Sigmoid colon (tissue), 7 donors: ENCODE results near the gene PDE4D. TPM values are rescaled to one million over a fixed set of nuclear protein-coding genes. Genes with fewer than 3 reads are reported as not detected.

Experiments used
- DNase-seq: peaks from one replicate; pipeline ENCODE4 v3.0.0-alpha.2; 2019
- H3K27ac ChIP-seq, 4 donors: fragments of 200-600 bp; sonication (generic); one replicate each; pipeline ENCODE4 v1.5.1; 2016 to 2019; ENCODE audit warnings: mild to moderate bottlenecking in 1 of 4
- H3K27me3 ChIP-seq, 3 donors: fragments of 200-600 bp; sonication (generic); one replicate each; pipeline ENCODE4 v1.5.1; 2019; ENCODE audit warnings: mild to moderate bottlenecking in 1 of 3
- H3K36me3 ChIP-seq, 4 donors: fragments of 200-600 bp; sonication (generic); one replicate each; pipeline ENCODE4 v1.5.1; 2016 to 2019
- H3K4me1 ChIP-seq, 4 donors: fragments of 200-600 bp; sonication (generic); one replicate each; pipeline ENCODE4 v1.5.1; 2017 to 2019
- H3K4me3 ChIP-seq, 4 donors: fragments of 200-600 bp; sonication (generic); one replicate each; pipeline ENCODE4 v1.5.1; 2017 to 2019; ENCODE audit warnings: mild to moderate bottlenecking in 2 of 4, moderate library complexity in 1 of 4
- H3K9me3 ChIP-seq, 4 donors: fragments of 200-600 bp in 3 of 4; sonication (generic) in 3 of 4; one replicate each; pipeline versions ENCODE4 v1.5.1 to v1.6.1; 2013 to 2019
- EP300 ChIP-seq, 4 donors: sonication (generic); formaldehyde crosslinking; IDR thresholded peaks; one replicate each; pipeline ENCODE4 v1.6.1; 2017; ENCODE audit warnings: antibody characterized with exemption in 4 of 4
- POLR2A ChIP-seq, 2 donors: fragments of 450-650 bp; IDR thresholded peaks; one replicate each; pipeline ENCODE4 v1.6.1; 2016; ENCODE audit warnings: antibody characterized with exemption in 2 of 2, mild to moderate bottlenecking in 2 of 2, moderate library complexity in 2 of 2
- POLR2AphosphoS5 ChIP-seq, 4 donors: sonication (generic); formaldehyde crosslinking; IDR thresholded peaks; one replicate each; pipeline ENCODE4 v1.6.1; 2017; ENCODE audit warnings: antibody characterized with exemption in 4 of 4
- WGBS, 2 donors: extraction: QIAGEN DNeasy Blood & Tissue Kit; methylation state at CpG; one replicate each; pipeline ENCODE4 v1.1.7; 2013; 5-methylcytosine and 5-hydroxymethylcytosine counted together
- intact Hi-C: fragments of 100-400 bp; cut with DNase I; formaldehyde crosslinking; loops from one replicate; pipeline ENCODE4 v1.15.1; 2023
- polyA plus RNA-seq, 3 donors: library from polyadenylated mRNA; stranded (reverse); fragments of 200-250 nt; gene quantifications; one replicate each; pipeline ENCODE4 v1.2.3, GENCODE V29; 2013
- total RNA-seq, 4 donors: library from RNA; depleted of rRNA; stranded (reverse); fragments of >200 nt; gene quantifications; one replicate each; pipeline ENCODE4 v1.1.0, GENCODE V29; 2016
- TF ChIP-seq, protein P1 (sequence below), 4 experiments: fragments of 450-650 bp in 3 of 4; fragments of 200-600 bp in 1 of 4; IDR thresholded peaks; one replicate each; pipeline ENCODE4 v1.5.1; 2016 to 2019; ENCODE audit warnings: antibody characterized with exemption in 4 of 4, mild to moderate bottlenecking in 3 of 4, moderate library complexity in 2 of 4
- donor health status: healthy with polysubstance abuse.
- donor health status: Bipolar disorder and iron deficiency.
- donor health status: healthy.

PDE4D gene
- total and polyA plus RNA-seq, 7 donors, result 6.0 to 289 (median 169) TPM

DNA sequence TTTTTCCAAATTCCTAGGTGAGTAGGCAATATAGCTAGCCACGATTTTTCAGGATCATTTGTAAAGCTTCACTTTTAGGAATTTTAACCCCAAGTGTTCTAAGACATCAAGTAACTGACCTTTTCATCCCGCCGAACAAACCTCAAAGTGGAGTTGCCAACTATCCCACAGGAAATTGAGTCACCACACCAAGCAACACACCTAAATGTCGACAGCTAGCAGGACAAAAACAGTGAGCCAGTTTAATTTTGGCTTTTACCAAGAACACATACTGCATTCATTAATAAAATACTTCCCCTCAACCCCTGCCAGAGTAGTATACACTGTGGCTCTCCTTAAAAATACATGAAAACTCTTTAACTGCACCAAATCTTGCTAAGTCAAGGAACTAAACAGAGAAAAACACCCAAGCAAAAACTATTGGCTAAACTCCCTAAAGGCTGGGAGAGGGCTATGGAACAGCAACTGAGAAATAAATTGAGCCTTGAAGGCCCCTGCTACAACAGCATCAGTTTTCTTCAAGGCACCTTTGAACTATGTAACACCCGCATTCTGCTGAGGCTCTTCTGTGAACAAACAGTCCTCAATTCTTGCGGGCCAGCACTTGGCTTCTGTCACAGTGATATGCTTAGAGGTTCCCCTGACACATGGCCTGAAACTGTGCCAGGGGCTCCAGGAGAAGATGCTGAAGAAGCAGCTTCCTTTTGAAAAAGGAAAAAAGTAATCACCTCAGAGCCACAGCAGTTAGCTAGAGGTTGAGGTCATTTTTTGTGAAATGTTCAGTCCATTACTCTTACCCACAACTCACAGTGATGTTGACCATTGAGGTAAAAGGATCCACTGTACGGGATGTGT lies 851.1 kb downstream of the PDE4D start:
- H3K27me3 ChIP-seq, result no peaks in the 10 kb centered on the region
- DNase-seq, result peak; percentile 85
- TF ChIP-seq, protein P1, sequence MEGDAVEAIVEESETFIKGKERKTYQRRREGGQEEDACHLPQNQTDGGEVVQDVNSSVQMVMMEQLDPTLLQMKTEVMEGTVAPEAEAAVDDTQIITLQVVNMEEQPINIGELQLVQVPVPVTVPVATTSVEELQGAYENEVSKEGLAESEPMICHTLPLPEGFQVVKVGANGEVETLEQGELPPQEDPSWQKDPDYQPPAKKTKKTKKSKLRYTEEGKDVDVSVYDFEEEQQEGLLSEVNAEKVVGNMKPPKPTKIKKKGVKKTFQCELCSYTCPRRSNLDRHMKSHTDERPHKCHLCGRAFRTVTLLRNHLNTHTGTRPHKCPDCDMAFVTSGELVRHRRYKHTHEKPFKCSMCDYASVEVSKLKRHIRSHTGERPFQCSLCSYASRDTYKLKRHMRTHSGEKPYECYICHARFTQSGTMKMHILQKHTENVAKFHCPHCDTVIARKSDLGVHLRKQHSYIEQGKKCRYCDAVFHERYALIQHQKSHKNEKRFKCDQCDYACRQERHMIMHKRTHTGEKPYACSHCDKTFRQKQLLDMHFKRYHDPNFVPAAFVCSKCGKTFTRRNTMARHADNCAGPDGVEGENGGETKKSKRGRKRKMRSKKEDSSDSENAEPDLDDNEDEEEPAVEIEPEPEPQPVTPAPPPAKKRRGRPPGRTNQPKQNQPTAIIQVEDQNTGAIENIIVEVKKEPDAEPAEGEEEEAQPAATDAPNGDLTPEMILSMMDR (IDR thresholded peaks at IDR 0.05), result no peak
- TF ChIP-seq EP300 (IDR thresholded peaks at IDR 0.05), result no peak
- no peak for TF ChIP-seq POLR2AphosphoS5 (IDR thresholded peaks at IDR 0.05)
- no peak for TF ChIP-seq POLR2A (IDR thresholded peaks at IDR 0.05)
- no peaks in the 10 kb centered on the region for H3K36me3 ChIP-seq
- intact Hi-C loops, result no loop called here
- WGBS, 2 donors, result 67 to 76% methylated on average over 7 of the region's 7 CpGs
- peaks cover 0 to 45% (median 38%) of the 10 kb centered on the region in 4 donors for H3K4me1 ChIP-seq
- no peak overlapping the region for H3K4me3 ChIP-seq
- H3K9me3 ChIP-seq, result no peaks in the 10 kb centered on the region
- peak overlapping the region; percentile 33 to 91 (median 70) for H3K27ac ChIP-seq

DNA sequence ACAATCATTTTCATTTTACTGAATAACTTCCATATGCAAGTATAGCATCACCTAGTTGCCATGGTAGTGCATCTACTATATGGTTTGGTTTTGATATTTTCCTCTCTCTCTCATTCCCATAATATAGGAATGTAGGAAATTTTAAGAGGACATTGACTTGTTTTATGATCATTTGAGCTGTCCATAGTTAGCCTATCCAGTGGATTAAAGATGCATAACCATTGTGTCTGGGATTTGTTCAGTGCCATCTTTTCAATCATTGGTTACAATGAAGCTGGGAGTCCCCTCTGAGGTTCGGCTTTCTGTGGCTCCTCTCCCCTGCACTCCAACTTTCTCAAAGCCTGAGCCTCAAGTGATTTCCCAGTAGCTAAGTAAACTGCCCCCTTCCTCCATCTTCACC lies 852.2 kb downstream of the PDE4D start:
- Histone ChIP-seq H3K4me3 (no peak overlapping the region), H3K36me3 (no peaks in the 10 kb centered on the region), H3K27ac (peak overlapping the region in 3 of 4 donors; percentile 50 to 91 (median 89)), H3K9me3 (no peaks in the 10 kb centered on the region), H3K4me1 (peaks cover 0 to 55% (median 48%) of the 10 kb centered on the region in 4 donors), H3K27me3 (no peaks in the 10 kb centered on the region)
- TF ChIP-seq EP300 (IDR thresholded peaks at IDR 0.05), result no peak
- no peak for TF ChIP-seq POLR2A (IDR thresholded peaks at IDR 0.05)
- no peak for TF ChIP-seq POLR2AphosphoS5 (IDR thresholded peaks at IDR 0.05)
- TF ChIP-seq, protein P1 (IDR thresholded peaks at IDR 0.05), result no peak
- 86 to 89% methylated on average over 1 of the region's 1 CpG for whole genome bisulfite sequencing, 2 donors
- intact Hi-C loops, result no loop called here
- DNase-seq, result no peak

DNA sequence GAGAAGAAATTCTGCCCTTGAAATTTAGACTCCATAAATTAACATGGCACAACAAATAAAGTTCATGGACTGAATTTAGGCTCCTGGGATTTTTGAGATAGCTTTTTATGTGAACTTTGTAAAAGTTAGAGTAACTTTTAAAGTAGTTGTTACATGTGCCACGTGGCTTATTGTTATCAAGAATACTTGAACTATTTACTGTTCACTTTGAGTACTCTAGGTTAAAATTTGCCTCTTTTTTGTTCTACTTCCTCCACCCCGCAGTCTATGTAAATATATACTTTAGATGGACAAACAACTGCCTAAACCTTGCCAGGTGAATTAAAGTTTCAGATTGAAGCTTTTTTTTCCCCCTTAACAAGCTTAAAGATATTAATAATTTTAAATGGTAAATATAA lies 852.7 kb downstream of the PDE4D start:
- peak overlapping the region; percentile 79 to 91 (median 86) for H3K27ac ChIP-seq
- intact Hi-C loops, result loop anchor here (1.0 kb wide), 1 partner anchor 86 kb away; no protein-coding TSS in a partner anchor
- H3K9me3 ChIP-seq, result no peaks in the 10 kb centered on the region
- no peaks in the 10 kb centered on the region for H3K27me3 ChIP-seq
- no peak for DNase-seq
- WGBS, 2 donors, result 9 to 39% methylated on average over 2 of the region's 2 CpGs
- H3K4me1 ChIP-seq, result peaks cover 0 to 61% (median 52%) of the 10 kb centered on the region in 4 donors
- H3K36me3 ChIP-seq, result no peaks in the 10 kb centered on the region
- H3K4me3 ChIP-seq, result no peak overlapping the region
- no peak for TF ChIP-seq EP300 (IDR thresholded peaks at IDR 0.05)
- TF ChIP-seq POLR2AphosphoS5 (IDR thresholded peaks at IDR 0.05), result no peak

DNA sequence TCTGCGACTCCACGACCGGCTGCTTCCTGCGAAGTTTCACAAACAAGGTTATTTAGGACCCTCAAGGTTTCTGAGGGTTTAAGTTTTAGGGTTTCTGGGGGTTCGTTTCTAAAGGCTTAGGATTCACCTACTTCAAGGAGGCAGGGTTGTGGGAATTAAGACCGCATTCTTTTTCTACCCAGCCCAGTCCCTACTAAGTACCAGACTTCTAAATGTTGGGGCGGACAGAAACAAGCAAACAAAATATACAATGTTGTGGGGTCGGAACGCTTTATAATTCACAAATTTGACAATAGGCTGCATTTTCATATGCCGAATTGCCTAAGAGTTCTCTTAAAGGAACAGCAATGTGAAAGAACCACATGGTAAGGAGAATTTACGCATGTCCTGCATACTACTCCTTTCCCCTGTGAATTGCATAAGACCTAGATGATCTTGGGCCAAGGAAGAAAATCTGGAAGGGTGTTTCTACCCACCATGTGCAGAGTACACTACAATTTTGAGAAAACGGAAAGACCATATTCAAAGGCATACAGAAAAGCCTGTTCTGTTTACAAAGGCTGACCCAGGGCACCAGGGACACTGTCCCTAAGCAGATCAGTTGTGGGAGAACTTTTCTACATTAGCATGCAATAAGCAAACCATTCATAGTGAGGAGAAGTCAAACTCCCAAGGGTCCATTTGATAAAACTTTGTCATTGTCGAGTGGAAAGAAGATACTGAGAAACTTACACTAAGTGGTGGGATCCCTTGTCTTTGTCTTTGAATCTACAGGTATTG lies 853.3 kb downstream of the PDE4D start:
- Histone ChIP-seq H3K9me3 (no peaks in the 10 kb centered on the region), H3K27me3 (no peaks in the 10 kb centered on the region), H3K36me3 (no peaks in the 10 kb centered on the region), H3K4me1 (peaks cover 0 to 67% (median 56%) of the 10 kb centered on the region in 4 donors), H3K27ac (peak overlapping the region; percentile 79 to 91 (median 86)), H3K4me3 (peak overlapping the region; percentile 49 to 75 (median 66))
- intact Hi-C loops, result loop anchor here (1.0 kb wide), 1 partner anchor 87 kb away; no protein-coding TSS in a partner anchor
- DNase-seq, result no peak
- peak in 1 of 4 donors; percentile 36 for TF ChIP-seq EP300 (IDR thresholded peaks at IDR 0.05)
- no peak for TF ChIP-seq POLR2A (IDR thresholded peaks at IDR 0.05)
- TF ChIP-seq POLR2AphosphoS5 (IDR thresholded peaks at IDR 0.05), result peak; percentile 39 to 69 (median 52)
- WGBS, 2 donors, result 18 to 28% methylated on average over 13 of the region's 13 CpGs

DNA sequence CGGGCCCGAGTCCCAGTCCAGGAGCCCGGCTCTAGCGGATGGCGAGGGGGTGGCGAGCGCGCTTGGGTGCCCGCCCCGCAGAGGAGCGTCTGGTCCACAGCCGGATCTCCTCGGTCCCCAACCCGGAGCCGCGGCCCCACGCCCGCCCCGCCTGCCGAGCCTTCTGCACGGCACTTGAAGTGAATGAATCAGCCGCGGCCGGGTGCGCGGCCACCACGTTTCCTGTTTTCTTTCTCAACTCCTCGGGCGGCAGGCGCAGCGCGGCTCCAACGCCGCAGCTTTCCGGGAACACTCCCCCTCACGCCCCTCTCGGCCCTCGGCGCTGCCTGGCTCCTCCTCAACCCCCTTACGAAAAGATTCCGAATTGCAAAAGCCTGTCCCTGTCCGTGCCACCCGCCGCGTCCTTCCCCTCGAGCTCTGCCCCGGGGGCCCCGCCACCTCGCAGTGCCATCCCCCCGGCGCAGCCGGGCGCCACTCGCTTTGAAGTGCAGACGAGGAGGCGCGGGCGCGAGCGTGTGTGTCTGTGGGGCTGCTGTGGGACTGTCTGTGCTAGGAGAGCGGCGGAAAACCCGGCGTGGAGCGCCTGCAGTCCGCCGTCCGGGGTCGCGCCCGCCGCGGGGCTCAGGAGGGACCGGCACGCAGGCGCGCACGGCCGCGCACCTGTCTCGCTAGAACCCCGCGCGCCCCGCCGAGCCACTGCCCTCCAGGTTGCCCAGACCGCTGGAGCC lies 854.1 kb downstream of the PDE4D start:
- Histone ChIP-seq H3K9me3 (no peaks in the 10 kb centered on the region), H3K4me3 (peak overlapping the region; percentile 49 to 75 (median 66)), H3K36me3 (no peaks in the 10 kb centered on the region), H3K27me3 (no peaks in the 10 kb centered on the region), H3K27ac (peak overlapping the region; percentile 79 to 91 (median 86)), H3K4me1 (peaks cover 0 to 74% (median 61%) of the 10 kb centered on the region in 4 donors)
- intact Hi-C loops, result loop anchor here (1.0 to 10.0 kb wide), 4 partner anchors 48 to 325 kb away; no protein-coding TSS in a partner anchor
- 0% methylated on average over 87 of the region's 87 CpGs for WGBS, 2 donors
- peak in 1 of 4 donors; percentile 15 for TF ChIP-seq EP300 (IDR thresholded peaks at IDR 0.05)
- TF ChIP-seq POLR2A (IDR thresholded peaks at IDR 0.05), result peak in 1 of 2 donors; percentile 33
- TF ChIP-seq, protein P1 (IDR thresholded peaks at IDR 0.05), result no peak
- TF ChIP-seq POLR2AphosphoS5 (IDR thresholded peaks at IDR 0.05), result peak; percentile 19 to 72 (median 64)
- DNase-seq, result peak; percentile 92
